ENCODE results near the gene RENBP.

DNA sequence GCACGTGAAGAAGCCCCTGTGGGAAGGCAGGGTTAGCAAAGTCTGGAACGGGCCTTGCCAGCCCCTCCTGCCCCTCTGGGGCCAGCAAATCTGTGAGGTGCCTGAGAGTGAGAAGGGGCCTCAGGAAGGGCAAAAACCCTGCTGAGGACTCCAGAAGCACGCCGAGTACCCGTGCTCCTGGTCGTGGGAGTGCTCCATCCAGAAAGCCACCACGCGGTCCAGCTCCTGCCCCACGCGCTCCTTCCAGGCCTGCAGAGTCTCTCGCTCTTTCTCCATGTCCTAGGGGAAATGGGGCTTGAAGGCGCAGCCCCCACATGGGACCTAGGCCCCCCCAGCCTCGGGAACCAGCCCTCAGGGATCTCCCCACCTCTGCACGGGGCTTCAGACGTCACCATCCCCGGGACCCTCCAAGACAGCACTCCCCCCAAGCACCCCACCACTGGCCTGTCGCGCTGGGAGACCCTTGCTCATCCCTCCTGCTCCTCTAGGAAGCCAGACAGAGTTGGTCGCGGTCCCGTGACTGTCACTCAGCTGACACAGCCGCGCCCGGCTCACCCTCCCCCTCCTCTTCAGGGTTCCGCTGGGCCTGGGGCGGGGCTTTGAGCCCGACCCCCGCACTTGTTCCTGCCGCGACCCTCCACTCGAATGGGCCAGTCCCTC lies at the start of gene RENBP:
- TF ChIP-seq CREB1 (IDR thresholded peaks at IDR 0.05; ENCODE audit: low read depth) (no peak), RAD21 (IDR thresholded peaks at IDR 0.05; ENCODE audit: low read depth) (no peak), TAF1 (IDR thresholded peaks at IDR 0.05; ENCODE audit: low read depth) (no peak), TEAD4 (IDR thresholded peaks at IDR 0.05) (no peak), YY1 (IDR thresholded peaks at IDR 0.05; ENCODE audit: low read depth) (no peak)
- TF ChIP-seq, protein P1, sequence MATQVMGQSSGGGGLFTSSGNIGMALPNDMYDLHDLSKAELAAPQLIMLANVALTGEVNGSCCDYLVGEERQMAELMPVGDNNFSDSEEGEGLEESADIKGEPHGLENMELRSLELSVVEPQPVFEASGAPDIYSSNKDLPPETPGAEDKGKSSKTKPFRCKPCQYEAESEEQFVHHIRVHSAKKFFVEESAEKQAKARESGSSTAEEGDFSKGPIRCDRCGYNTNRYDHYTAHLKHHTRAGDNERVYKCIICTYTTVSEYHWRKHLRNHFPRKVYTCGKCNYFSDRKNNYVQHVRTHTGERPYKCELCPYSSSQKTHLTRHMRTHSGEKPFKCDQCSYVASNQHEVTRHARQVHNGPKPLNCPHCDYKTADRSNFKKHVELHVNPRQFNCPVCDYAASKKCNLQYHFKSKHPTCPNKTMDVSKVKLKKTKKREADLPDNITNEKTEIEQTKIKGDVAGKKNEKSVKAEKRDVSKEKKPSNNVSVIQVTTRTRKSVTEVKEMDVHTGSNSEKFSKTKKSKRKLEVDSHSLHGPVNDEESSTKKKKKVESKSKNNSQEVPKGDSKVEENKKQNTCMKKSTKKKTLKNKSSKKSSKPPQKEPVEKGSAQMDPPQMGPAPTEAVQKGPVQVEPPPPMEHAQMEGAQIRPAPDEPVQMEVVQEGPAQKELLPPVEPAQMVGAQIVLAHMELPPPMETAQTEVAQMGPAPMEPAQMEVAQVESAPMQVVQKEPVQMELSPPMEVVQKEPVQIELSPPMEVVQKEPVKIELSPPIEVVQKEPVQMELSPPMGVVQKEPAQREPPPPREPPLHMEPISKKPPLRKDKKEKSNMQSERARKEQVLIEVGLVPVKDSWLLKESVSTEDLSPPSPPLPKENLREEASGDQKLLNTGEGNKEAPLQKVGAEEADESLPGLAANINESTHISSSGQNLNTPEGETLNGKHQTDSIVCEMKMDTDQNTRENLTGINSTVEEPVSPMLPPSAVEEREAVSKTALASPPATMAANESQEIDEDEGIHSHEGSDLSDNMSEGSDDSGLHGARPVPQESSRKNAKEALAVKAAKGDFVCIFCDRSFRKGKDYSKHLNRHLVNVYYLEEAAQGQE (IDR thresholded peaks at IDR 0.05; ENCODE audit: low read depth): no peak
- TF ChIP-seq, protein P2, sequence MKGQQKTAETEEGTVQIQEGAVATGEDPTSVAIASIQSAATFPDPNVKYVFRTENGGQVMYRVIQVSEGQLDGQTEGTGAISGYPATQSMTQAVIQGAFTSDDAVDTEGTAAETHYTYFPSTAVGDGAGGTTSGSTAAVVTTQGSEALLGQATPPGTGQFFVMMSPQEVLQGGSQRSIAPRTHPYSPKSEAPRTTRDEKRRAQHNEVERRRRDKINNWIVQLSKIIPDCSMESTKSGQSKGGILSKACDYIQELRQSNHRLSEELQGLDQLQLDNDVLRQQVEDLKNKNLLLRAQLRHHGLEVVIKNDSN (IDR thresholded peaks at IDR 0.05): peak; percentile 41; the same call in 1 of the 2 replicates
- TF ChIP-seq, protein P3, sequence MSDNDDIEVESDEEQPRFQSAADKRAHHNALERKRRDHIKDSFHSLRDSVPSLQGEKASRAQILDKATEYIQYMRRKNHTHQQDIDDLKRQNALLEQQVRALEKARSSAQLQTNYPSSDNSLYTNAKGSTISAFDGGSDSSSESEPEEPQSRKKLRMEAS (IDR thresholded peaks at IDR 0.05): no peak

All from Ishikawa (cell line).